Superior temporal gyrus (tissue), 1 donor: ENCODE measurements around the gene RPUSD1.
"Not testable (repeated sequence)": the region's sequence is repeated elsewhere in the genome, so short reads cannot be mapped to it uniquely, and the experiment has no call there.

Experiments
- DNase-seq: peaks from one replicate; pipeline ENCODE4 v3.0.0-alpha.2; 2016; ENCODE audit errors: extremely low spot score

The RPUSD1 gene

GRCh38 chr16:783404-784161 lies 4.6 kb downstream of the RPUSD1 start:
- no peak for DNase-seq

GRCh38 chr16:782766-783403 lies 5.3 kb downstream of the RPUSD1 start:
- DNase-seq = no peak

- DNase-seq = no peak
Observed at GRCh38 chr16:782258-782657, 5.9 kb downstream of the RPUSD1 start.

GRCh38 chr16:781346-782010 lies 6.7 kb downstream of the RPUSD1 start:
- DNase-seq = no peak

- DNase-seq = no peak
Observed at GRCh38 chr16:780296-780695, 7.9 kb downstream of the RPUSD1 start.

- DNase-seq = no peak
Observed at GRCh38 chr16:779561-779960, 8.6 kb downstream of the RPUSD1 start.

- no peak for DNase-seq
Observed at GRCh38 chr16:778909-779527, 9.2 kb downstream of the RPUSD1 start.

- no peak for DNase-seq
Observed at GRCh38 chr16:778447-778846, 9.7 kb downstream of the RPUSD1 start.

- DNase-seq = no peak
Observed at GRCh38 chr16:777826-778225, 10.4 kb downstream of the RPUSD1 start.

GRCh38 chr16:776824-777223 lies 11.4 kb downstream of the RPUSD1 start:
- DNase-seq = no peak

- not testable (repeated sequence) for DNase-seq
Observed at GRCh38 chr16:776298-776697, 11.9 kb downstream of the RPUSD1 start.

GRCh38 chr16:775236-775796 lies 12.9 kb downstream of the RPUSD1 start:
- DNase-seq = no peak

GRCh38 chr16:774086-775001 lies 13.8 kb downstream of the RPUSD1 start:
- DNase-seq = no peak

GRCh38 chr16:772959-773358 lies 15.2 kb downstream of the RPUSD1 start:
- DNase-seq = no peak

- DNase-seq = no peak
Observed at GRCh38 chr16:770411-770810, 17.8 kb downstream of the RPUSD1 start.

GRCh38 chr16:769934-770333 lies 18.2 kb downstream of the RPUSD1 start:
- DNase-seq = no peak

- DNase-seq = no peak
Observed at GRCh38 chr16:769184-769784, 18.9 kb downstream of the RPUSD1 start.

GRCh38 chr16:768428-768827 lies 19.8 kb downstream of the RPUSD1 start:
- no peak for DNase-seq

- DNase-seq = no peak
Observed at GRCh38 chr16:767743-768235, 20.4 kb downstream of the RPUSD1 start.

GRCh38 chr16:766820-767640 lies 21.2 kb downstream of the RPUSD1 start:
- no peak for DNase-seq
